HG02840 (cell line): ENCODE data around the gene PTGES.
"Not testable (repeated sequence)": the region's sequence is repeated elsewhere in the genome, so short reads cannot be mapped to it uniquely, and the experiment has no call there.

Source experiments
- ATAC-seq: cut with Tn5 transposase; IDR thresholded peaks from one replicate; pipeline ENCODE4 v1.9.1; 2021; ENCODE audit warnings: mild to moderate bottlenecking, moderate library complexity, moderate number of reproducible peaks; ENCODE audit not compliant: unreplicated experiment, low FRiP score

Gene PTGES, protein sequence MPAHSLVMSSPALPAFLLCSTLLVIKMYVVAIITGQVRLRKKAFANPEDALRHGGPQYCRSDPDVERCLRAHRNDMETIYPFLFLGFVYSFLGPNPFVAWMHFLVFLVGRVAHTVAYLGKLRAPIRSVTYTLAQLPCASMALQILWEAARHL

DNA sequence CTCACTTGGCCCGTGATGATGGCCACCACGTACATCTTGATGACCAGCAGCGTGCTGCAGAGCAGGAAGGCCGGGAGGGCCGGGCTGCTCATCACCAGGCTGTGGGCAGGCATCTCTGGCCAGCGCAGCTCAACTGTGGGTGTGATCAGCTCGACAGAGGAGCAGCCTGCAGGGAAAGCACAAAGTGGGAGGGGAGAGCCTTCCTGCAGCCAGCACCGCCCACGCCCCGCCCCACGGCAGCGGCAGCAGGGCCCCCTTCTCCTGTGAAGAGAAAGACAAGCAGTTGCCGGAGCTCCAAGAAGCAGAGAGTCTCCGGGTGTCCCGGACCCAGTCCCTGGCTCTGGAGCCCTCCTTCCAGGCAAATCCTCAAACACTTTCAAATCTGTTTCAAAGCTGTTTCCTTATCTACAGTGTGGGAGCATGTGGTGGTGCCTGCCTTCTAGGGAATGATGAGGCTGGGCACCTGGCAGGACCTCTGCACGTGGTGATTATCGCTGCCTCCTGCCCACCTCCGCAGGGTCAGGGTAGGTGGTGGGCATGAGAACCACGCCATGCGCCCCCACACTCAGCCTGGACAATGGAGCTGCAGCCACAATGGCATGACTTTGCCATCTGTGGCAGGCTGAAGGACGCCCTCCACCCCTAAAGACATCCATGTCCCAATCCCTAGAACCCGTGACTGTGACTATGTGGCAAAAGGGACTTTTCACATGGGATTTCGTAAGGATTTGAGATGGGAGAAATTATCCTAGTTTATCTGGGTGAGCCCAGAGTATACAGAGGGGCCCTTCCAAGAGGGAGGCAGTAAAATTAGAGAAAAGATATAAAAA is at the start of gene PTGES:
Gene PTGES, minus strand, starts transcription at position 143 of the 830 bp plus-strand sequence. Its CDS starts 30 bp downstream, at position 113.
- no peak for ATAC-seq

DNA sequence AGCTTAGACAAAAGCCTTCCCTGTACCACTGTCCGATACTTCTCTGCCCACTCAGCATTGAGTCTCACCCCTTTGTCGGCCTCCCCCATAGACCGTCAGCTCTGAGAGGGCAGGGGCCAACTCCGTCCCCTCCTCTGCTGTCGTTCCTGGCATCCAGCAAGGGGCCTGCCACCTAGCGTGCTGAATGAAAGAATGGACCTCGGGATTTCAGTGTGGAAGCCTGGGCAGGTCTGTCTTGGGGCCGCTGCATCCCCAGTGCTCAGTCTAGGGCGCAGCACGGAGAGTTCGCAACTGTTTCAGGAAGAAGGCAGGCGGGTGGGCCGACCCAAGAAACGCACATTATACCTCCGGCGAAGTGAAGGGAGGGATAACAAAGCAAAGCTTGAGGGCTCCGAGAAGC is 48.7 kb upstream of the PTGES start:
- ATAC-seq = no peak

DNA sequence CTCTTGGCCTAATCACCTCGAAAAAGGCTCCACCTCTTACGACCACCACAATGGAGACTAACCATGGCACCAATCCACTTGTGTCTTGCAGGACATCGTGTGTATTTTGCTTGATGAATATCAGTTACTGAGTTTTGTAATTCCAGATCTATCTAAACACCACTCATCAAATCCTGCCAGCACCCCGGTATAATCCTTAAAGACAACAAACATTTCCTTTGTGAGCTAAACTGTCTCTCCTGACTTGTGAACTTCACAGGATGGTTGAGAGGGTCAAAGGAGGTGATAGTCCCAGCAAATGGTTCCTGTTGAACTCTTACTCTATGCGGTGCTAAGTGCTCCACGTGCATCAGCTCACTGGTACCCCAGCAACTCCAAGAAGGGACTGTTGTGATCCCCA is 46.1 kb upstream of the PTGES start:
- no peak for ATAC-seq

DNA sequence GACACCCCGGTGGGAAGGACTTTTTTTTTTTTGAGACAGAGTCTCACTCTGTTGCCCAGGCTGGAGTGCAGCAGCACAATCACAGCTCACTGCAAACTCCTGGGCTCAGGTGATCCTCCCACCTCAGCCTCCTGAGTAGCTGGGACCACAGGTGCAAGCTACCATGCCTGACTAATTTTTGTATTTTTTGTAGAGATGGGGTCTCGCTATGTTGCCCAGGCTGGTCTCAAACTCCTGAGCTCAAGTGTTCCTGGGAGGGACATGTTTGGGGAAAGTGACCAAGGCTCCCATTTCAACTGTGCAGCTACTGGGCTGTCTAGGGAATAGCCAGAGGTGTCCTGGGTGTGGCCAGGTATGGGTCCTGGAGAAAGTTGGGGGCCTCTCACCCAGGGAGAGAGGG is 43.2 kb upstream of the PTGES start:
- ATAC-seq = not testable (repeated sequence)

DNA sequence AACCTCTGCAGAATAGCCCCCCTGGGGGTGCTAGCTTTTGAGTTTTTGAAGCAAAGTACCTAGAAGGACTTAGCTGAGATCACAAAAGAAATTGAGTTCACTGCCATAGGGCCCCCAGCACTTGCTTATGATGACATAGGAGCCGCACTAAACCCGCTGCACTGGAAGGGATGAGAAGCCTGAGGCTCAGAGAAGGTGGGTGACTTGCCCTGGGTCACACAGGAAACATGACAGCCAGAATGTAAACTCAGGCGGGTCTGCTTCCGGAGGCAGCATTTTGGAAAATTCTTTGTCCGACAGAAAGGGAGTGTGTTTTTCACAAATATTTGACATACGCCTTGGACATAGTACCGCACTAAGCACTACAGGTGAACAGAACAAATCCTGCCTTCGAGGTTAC is 41.7 kb upstream of the PTGES start:
- no peak for ATAC-seq

DNA sequence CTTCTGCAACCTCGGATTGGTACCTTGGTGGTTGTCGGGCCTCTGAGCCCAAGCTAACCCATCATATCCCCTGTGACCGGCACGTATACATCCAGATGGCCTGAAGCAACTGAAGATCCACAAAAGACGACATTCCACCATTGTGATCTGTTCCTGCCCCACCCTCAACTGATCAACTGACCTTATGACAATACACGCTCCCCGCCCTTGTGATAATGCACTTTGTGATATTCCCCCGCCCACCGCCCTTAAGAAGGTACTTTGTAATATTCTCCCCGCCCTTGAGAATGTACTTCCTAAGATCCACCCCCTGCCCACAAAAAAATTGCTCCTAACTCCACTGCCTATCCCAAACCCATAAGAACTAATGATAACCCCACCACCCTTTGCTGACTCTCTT is 33.6 kb upstream of the PTGES start:
- no peak for ATAC-seq

DNA sequence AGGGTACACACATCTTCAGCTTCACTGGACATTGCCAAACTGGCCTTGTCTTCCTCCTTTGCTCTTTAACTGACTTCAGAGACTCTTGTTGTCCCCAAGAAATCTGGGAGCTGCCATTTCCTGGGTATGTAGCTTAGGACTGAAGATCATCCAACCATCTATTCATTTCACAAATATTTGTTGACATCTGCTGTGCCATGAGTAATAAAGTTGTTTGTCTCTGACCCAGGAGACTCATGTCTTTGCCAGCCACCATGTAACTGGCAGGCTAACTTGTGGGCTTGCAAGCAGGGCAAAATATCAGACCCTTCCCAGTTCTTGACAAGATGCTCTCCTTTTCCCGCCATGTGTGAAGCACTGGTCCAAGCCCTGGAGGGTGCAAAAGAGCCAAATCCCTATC is 33.0 kb upstream of the PTGES start:
- ATAC-seq = no peak

DNA sequence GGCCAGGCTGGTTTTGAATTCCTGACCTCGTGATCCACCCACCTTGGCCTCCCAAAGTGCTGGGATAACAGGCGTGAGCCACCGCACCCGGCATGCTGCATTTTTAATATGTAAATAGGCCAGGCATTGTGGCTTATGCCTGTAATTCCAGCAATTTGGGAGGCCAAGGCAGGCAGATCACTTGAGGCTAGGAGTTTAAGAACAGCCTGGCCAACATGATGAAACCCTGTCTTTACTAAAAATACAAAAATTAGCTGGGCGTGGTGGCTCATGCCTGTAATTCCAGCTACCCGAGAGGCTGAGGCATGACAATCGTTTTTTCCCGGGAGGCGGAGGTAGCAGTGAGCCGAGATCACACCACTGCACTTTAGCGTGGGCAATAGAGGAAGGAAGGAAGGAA is 32.1 kb upstream of the PTGES start:
- not testable (repeated sequence) for ATAC-seq

DNA sequence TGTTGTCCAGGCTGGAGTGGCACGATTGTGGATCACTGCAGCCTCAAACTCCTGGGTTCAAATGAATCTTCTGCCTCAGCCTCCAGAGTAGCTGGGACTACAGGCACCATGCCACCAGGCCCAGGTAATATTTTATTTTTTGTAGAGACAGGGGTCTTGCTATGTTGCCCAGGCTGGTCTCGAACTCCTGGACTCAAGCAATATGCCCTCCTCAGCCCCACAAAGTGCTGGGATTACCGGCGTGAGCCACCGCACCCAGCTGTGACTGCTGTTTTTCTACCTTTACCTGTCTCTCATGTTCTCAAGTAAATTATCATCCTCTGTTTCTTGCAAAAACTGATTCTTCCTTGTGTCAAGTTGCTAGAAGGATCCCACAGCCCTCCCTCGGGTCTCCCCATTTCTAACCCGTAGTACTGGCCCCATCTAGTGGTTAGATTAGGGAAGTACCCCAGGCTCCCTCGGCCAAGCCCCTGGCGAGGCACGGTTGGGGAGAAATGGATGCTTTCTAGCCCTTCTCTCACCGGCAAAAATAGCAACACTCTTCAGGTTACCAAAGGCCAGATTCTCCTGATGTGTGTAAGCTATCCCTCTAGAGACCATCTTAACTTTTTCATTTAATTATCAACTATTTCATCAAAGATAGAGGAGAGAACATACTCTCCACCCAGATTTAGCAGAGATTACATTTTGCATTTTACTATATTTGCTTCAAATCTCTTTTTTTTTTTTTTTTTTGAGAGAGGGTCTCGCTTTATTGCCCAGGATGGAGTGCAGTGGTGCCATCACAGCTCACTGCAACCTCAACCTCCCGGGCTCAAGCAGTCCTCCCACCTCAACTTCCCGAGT is 30.9 kb upstream of the PTGES start:
- no peak for ATAC-seq

DNA sequence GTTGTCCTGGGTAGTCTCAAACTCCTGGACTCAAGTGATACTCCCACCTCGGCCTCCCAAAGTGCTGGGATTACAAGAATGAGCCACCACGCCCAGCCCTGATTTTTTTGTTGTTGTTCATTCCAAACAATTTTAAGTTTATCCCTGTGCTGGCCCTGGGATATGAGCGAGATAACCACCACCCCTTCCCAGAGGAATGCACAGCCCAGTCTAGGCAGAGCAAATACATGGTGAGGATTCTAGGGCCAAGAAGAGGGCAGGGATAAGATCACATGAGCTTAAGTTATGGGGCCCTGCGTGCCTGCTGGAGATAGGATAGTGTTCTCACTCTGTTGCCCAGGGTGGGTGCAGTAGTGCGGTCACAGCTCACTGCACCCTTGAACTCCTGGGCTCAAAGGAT is 29.1 kb upstream of the PTGES start:
- no peak for ATAC-seq

DNA sequence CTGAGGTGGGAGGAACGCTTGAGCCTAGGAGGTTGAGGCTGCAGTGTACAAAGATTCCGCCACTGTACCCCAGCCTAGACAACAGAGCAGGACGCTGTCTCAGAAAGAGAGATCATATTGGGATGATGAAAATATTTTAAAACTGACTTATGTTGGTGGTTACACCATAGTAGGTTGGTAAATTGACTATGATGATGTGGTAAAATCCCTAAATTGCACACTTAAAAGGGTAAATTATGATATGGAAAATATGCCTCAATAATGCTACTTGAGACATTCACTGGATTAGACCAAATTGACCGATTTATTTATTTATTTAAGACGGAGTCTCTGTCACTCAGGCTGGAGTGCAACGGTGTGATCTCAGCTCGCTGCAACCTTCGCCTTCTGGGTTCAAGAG is 28.3 kb upstream of the PTGES start:
- ATAC-seq = no peak

DNA sequence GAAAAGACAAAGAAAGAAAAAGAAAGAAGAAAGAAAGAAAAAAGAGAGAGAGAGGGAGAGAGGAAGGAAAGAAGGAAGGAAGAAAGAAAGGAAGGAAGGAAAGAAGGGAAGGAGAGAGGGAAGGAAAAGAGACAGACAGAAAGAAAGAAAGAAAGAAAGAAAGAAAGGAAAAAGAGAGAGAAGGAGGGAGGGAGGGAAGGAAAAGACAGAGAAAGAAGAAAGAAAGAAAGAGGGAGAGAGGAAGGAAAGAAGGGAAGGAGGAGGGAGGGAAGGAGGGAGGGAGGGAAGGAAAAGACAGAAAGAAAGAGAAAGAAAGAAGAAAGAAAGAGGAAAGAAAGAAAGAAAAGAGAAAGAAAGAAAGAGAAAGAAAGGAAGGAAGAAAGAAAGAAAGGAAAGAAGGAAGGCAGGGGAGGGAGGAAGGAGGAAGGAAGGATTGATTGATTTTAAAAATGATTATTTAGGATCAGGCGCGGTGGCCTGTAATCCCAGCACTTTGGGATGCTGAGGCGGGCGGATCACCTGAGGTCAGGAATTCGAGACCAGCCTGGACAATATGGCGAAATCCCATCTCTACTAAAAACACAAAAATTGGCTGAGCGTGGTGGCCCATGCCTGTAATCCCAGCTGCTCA is 26.8 kb upstream of the PTGES start:
- no peak for ATAC-seq

DNA sequence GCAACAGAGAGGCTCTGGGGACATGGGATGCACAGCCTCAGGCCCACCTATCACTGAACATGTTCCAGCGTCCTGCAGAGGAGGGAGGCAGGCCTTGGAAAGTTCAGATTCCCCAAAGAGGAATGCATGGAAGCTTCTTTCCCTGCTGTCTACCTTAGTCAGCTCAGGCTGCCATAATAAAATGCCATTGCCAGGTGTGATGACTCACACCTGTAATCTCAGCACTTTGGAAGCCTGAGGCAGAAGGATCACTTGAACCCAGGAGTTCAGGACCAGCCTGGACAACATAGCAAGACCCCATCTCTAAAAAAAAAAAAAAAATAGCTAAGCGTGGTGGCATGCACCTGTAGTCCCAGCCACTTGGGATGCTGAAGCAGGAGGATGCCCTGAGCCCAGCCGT is 25.6 kb upstream of the PTGES start:
- no peak for ATAC-seq

DNA sequence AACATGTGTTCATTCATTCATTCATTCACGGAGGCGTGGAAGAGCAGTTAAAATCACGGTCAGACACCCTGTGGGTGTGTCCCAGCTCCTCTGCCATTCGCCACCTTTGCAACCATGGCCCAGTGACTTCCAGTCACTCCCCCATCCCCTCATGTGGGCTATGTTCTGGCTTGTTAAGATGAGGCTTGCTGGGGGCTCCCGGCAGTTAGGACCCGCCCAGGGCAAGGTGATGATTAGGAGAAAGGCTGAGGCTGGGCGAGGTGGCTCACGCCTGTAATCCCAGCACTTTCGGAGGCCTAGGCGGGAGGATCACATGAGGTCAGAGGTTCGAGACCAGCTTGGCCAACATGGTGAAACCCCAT is 24.9 kb upstream of the PTGES start:
- ATAC-seq = no peak

DNA sequence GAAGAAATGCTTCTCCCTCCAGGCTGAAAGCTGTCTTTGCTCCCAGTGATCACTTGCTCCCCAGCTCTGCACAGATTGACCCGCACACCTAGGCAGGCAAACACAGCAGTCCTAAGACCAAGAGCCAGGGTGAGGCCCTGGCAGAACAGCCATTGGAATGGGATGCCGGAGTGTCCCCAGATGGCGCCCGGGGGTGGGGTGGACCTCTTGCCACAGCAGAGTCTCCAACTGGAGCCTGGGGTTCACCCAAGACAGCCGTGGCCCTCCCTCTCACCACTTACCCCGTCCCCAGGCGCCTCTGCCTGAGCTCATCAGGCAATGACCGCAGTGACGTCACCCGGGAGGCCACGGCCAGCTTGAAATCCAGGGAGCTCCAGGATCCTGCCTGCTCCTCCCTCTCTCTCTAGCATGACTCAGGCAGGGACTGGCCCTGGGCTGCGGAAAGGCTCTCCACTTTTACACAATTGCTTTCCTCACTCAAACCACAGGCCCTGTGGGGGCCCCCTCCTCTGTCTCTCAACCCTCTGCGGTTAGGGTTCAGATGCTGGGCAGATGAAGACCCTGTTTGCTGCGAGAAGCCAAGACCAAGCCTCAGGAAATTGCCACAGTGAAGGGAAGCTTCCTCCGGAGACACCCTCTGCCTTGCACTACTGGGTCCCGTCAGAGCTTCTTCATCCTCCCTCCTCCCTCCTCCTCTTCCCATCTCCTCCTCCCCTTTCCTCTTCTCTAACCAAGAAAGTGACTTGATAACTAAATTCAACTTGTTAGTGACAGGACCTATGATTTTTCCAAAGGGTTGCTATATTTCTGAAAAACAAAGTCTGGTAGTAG is 24.3 kb upstream of the PTGES start:
- no peak for ATAC-seq

DNA sequence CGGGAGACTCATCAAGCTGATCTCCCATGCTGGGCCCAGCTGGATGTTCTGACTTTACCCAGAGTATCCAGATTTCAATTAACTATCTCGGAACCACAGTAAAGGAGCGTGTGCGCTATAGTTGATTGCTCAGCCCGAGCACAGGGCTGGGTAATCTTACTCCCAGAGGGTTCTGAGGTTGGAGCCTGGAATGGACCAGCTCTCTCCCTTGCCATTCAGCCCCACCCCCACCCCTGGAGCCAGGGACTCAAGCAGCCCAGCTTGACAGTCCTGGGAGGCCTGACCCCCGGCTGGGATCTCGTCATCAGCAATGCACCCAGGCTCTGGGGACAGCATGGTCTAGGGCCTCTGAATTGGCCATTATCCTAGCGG is 23.7 kb upstream of the PTGES start:
- ATAC-seq = no peak

DNA sequence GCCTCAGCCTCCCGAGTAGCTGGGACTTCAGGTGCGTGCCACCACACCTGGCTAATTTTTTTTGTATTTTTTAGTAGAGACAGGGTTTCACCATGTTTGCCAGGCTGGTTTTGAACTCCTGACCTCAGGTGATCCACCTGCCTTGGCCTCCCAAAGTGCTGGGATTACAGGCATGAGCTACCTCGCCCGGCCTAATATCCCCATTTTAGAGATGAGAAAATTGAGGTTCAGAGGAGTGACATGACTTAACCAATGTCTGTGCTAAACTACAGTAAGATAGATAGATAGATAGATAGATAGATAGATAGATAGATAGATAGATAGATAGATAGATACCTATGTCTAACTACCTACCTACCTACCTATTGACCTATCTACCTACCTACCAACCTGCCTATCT is 23.3 kb upstream of the PTGES start:
- ATAC-seq = not testable (repeated sequence)

DNA sequence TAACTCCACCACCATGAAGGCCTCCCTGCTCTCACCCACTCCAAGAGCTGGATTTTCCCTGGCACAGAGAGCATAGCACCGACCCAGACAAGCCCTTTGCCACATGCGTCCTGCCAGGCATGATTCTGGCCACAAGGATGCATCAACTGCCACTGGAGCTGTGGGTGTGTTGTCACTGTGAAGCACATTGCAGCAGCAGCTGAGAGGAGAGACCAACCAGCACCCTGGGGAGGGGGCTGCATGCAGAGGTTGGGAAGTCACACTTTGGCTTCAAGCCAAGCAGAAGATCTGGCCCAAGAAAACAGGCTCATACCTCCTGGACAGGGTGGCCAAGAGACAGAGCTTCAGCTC is 22.6 kb upstream of the PTGES start:
- ATAC-seq = no peak

DNA sequence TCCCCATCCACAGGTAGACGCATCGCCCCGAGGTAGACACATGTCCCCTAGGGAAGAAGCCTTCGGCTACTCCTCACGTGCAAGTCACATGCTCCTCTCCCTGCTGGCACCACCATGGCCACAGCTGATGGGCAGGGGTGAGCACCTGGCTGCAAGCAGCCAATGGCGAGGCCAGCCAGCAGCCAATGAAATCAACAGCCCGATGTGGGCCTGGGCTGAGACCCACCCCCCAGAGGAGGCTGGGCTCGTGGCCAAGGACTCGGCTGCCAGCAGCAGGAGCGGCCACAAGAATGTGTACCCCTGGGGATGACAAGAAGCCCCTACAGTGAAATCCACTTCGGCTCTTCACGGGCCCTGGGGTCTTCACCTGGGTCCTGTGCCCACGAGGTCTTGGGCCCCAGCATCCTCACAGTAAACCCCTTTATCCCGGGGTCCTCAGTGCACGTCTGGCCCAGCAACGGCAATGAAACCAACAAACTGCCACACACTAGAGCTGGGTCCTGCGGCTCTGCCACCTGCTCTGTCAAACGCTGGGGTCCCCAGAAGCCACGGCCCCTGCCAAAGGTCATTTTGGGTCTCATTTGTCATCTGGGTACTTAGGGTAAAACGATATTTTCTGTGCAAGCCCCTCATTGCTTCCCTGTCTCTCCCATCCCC is 22.1 kb upstream of the PTGES start:
- no peak for ATAC-seq
